SHP77 treated with DMSO at 0.1 percent for 48 hours (cell line): ENCODE data around the gene PANX2.
"Not testable (repeated sequence)": the region's sequence is repeated elsewhere in the genome, so short reads cannot be mapped to it uniquely, and the experiment has no call there.

Experiments used
- DNase-seq: peaks from one replicate; lab custom pipeline; 2025; lab: John Stamatoyannopoulos, UW

Gene PANX2

DNA sequence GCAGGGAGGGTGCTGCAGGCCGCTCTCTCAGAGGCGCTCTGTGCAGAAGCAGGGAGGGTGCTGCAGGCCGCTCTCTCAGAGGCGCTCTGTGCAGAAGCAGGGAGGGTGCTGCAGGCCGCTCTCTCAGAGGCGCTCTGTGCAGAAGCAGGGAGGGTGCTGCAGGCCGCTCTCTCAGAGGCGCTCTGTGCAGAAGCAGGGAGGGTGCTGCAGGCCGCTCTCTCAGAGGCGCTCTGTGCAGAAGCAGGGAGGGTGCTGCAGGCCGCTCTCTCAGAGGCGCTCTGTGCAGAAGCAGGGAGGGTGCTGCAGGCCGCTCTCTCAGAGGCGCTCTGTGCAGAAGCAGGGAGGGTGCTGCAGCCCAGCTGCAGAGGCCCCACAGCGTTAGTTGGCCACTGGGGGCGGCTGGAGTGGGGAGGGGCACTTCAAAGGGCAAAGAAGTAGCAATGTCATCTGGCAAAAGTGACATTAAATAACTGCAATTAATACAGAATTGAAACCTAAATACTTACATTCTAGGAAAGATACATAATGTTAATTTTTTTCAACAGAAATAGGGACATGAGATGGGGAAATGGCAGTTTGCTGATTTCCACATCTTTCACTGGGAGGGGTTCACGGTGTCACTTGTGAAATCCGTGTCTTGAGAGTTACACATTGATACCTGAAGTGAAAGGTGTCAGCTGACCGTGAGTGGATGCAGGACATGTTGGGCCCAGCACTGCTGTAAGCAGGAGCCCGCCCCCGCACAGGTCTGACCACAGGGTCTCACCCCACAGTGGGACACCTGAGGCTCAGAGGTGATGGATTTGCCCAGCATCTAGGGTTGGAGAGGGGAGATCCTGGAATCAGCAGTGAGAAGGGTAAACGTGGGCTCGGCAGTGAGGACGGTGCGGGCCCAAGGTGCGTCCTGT is 23.0 kb upstream of the PANX2 start:
- DNase-seq, result not testable (repeated sequence)

DNA sequence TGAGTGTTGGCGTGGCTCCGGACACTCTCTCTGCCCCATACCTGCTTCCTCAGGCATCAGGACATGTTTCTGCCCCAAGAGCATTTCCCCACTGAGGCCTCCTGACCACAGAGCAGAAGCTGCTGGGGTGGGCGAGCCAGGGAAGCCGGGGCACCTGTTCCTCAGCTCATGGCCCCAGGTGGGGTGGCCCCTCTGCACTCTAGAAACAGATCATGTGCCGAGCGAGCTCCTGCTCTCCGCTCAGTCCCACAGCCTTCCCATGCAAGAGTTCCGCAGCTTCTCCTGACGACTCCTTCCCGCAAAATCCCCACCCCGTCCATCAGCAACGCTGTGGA is 22.4 kb upstream of the PANX2 start:
- no peak for DNase-seq

DNA sequence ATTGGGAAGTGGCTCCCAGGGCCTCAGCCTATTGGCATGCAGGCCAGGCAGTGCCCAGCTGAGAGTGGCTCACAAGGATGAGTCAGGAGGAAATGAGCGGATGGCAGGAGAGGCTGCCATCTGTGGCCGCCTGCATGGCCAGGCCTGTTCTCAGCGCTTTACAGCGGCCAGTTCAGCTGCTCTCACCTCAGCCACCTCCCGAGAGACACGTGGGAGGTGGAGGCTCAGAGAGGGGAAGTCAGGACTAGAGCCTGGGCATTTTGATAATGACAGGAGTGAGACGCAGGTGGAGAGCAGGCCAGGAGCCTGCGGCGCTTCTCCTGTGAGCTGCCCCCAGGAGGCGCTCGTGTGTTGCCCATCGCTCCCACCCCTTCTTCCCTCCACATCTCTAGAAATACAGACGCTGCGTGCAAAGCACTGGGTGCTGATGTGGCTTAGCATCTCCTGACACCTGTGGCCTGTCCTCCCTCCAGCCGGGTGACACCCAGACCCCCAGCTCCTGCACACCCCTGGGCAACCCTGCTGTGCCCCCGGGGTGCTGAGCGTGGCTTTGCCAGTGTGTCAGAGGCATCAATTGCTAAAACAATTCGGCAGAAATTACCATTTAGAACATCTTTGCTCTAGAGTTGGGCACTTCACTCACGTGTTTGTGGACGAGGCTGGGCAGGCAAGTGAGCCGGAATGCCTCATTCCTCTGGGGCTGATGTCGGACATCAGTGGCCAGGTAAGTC is 21.4 kb upstream of the PANX2 start:
- DNase-seq, result peak; percentile 82

DNA sequence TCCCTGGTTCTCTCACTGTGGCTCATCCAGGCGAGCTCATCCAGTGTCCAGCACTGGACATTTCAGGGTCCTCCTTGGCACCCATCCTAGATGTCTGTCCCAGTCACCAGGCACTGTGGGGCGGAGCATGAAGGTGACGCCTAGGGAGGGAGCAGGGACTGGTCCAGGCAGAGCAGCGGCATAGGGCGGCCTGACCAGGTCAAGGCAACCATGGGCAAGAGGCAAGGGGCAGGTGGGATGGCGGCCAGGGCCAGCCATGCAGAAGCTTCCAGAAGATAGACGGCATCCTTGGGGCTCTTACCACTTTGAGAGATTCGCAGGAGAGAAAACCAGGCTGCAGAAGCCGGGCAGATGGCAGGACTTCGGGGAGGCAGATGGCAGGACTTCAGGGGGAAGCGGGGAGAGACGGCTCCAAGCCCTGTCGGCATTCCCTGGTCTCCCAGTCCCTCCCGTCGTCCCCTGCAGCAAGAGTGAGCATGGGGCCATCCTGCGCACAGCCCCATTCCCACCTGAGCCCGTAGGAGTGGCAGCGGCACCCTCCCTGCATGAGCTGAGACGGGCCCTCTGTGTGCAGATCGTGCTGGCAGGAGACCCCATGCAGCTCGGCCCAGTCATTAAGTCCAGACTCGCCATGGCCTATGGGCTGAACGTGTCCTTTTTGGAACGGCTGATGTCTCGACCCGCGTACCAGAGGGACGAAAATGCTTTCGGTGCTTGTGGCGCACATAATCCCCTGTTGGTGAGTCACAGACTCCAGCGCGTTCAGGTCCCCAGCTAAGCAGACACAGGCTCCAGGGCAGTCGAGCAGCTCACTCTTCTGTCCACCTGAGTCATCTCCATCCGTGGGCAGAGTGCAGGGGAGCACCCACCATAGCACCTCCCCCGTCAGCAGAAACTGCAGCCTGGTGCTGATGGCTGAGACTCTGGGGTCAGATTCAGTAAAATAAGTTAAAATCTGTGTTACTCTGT is 20.1 kb upstream of the PANX2 start:
- no peak for DNase-seq

DNA sequence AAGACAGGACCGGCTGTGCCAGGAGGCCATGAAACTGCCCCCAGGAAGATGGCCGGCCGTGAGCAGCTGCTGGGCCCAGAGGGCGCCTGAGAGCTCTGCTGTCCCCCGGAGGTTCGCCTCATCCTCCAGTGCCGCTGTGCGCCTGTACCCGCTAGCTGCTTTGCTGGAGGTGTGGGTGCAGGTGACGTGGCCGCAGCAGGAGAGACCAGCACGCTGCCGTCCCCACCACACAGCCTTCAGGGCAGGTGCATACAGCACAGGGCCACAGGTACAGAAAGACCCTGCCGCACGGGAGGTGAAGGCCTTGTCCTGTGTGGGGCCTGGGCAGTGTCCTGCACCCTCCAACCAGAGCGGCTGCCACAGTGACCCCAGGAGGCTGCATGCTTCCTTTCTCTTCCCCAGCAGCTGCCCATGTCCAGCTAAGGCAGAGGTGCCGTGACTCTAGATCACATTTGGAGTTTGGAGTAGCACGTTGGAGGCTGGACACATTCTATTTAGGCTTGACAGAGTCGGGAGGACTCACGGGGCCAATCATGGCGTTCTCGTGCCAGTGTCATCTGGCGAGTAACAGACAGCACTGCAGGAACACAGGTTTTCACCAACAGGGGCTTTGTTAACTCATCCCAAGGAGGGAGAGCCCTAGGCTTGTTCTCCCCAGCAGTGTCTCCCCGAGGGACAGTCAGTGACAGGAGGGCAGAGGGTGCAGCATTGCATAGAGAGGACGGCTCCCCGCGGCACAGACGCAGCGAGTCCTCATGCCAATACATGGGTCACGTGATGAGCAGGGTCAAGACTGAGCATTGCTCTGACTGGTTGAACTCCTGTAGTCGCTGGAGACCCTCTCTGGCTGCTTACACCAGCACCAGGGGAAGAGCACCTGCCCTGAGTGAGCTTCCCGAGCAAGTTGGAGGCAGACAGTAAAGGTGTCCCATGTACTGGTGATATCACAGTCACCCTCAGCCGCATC is 18.7 kb upstream of the PANX2 start:
- no peak for DNase-seq

DNA sequence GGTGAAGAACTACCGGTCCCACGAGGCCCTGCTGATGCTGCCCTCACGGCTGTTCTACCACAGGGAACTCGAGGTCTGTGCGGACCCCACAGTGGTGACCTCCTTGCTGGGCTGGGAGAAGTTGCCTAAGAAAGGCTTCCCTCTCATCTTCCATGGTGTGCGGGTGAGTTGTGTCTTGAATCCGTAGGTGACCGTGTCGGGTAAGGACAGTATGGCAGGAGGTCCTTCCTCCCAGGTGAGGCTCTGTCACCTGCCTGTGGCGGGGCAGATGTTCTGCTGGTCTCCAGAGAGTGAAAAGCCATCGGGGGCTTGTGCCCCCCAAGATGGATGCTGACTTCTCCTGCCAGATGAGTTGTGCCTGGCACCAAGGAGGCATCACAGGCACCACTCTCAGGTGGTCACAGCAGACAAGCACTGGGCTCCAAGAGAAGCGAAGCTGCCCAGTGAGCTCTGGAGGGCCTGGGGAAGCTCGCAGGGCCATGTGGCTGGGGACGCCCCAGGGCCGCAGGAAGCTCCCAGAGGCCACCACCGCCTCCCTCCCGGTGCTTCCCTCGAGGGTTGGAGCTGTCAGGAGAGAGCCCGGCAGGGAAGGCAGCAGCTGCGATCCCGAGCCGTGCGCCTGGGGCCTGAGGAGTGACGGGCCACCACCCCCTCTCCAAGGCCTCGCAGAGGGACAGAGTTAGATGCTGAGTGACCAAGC is 17.3 kb upstream of the PANX2 start:
- no peak for DNase-seq

DNA sequence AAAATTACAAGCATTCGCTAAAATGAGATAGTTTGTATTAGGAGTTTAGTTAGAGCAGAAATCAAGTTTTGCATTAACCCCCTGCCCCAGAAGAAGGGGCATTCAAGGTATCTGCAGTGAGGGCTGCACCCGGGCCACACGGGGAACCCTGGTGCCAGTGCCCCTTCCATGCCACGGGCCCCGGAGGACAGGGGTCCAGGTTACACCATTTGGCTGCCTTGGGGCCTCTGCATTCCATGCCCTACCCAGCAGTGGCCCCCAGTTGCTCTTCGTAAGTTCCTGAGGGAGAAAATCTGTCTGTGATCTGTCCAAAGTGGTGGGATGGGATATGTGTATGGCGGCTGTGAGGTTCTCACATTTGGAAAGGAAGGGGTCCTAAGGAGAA is 16.8 kb upstream of the PANX2 start:
- no peak for DNase-seq

DNA sequence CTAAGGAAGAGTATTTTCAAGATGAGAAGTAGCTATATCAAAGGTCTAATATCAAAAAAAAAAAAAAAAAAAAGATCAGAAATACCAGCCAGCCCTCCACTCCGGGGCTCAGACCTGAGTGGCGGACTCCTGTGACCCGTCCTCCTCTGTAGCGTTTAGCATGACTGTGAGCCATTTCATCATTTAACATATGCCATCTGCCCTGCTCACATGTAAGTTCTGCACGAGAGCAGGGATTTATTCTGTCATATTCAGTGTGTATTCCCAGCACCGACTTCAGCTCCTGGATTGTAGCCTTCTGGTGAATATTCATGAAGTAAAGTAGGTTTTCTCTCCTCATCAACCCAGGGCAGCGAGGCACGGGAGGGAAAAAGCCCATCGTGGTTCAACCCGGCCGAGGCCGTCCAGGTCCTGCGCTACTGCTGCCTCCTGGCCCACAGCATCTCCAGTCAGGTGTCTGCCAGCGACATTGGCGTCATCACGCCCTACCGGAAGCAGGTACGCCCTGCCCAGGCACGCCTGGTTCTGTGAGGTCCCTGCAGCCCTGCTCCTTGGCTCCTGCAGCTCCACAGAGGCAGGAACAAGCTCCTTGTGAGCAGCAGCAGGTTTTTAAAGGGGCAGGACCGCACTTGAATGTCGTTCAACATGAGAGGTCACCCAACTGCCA is 12.7 kb upstream of the PANX2 start:
- no peak for DNase-seq

DNA sequence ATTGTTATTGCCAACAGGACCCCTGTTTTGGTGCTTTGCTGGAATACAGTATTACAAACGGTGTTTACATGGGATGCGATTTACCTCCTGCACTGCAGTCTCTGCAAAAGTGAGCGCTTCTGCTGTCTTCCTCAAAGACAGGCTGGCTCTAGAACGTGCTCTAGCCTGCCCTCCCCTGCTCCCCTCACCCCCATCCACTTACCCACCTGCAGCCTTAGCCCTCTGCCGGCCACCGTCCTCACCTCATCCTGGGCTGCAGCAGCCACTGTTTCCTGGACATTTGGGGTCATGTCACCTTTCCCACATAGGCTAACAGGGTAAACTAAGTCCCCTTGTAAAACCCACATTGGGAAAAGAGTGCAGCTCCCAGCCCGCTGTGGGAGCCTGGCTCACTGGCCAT is 9.6 kb upstream of the PANX2 start:
- no peak for DNase-seq

DNA sequence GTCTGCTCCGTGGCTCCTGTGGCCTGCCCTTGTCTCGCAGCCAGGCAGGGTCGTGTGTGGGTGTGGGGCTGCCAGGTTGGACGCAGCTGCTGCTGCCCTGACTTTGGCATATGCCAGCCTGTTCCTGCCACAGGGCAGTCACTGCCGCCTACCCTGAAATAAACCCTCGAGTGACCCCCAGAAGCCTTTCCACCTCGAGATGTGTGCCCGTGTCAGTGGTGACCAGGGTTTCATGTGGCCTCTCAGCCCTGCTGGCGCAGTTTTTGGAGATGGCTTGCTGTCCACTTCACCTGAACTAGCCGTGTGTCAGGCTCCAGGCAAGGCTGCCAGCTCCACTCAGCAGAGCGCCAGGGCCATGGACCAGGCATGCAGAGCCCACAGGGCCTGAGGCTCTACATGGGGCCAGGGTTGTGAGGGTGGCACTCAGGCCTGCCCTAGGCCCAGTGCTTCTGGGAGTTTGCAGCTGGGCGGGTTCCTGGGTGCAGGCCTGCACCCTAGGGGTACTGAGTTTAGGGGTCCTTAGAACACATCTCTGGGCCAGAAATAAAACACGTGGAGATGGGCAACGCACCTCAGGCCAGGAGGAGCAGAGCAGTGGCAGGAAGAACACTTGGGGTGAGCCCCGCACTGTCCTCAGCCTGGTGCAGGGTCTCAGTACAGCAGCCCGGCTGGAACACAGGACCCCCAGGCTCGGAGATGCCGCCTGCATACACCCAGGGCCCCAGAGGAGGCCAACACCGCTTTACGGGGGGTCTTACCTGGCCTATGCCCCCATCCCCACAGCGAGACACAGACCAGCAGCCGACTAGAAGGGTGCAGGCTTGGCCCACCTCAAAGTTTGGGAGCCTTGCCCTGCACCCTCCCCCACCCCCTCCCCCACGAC is 8.8 kb upstream of the PANX2 start:
- DNase-seq, result no peak

DNA sequence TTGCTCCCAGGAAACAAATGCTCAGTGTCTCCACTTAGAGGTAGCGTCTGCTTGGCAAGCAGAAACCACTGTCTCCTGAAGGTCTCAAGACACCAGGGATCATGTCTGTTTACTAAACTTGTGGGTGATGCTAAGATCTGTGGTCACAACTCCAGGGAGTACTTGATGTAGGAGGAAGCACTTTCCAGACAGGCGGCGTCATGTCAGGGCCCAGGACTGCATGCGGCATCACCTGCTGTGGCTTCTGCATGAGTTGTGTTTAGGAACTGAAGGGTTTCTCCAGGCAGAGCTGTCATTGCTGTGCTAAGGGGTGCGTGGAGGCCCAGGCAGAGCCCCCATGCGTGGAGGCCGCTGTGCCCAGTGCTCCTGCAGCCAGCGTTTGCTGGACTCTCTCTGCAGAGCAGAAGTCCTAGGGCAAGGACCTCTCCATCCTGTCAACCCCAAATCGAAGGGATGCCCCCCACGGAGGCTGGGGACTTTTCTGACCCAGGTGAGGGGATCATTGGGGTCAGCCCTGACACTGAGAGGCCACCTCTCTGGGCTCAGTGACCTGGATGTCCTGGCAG is 8.1 kb upstream of the PANX2 start:
- DNase-seq, result no peak

DNA sequence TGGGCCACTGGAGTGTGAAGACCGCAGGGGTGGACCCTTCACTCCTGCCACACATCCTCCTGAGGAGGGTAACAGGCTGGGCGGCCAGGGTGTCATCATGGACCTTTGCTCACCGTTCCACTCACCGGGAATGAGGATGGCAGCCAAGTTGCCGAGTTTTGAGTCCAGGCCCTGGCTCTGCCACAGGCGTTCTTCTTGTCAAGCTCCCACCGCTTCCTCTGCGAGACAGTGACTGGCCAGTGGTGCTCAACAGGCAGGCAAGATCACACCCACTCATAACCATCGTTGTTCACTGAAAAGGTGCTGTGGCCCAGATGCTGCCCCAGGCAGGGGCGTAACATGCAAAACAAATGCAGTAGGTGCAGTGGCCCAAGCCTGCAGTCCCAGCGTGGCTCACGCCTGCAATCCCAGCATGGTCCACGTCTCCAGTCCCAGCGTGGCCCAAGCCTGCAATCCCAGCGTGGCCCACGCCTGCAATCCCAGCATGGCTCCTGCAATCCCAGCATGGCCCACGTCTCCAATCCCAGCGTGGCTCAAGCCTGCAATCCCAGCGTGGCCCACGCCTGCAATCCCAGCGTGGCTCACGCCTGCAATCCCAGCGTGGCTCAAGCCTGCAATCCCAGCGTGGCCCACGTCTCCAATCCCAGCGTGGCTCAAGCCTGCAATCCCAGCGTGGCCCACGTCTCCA is 5.0 kb upstream of the PANX2 start:
- DNase-seq, result no peak

DNA sequence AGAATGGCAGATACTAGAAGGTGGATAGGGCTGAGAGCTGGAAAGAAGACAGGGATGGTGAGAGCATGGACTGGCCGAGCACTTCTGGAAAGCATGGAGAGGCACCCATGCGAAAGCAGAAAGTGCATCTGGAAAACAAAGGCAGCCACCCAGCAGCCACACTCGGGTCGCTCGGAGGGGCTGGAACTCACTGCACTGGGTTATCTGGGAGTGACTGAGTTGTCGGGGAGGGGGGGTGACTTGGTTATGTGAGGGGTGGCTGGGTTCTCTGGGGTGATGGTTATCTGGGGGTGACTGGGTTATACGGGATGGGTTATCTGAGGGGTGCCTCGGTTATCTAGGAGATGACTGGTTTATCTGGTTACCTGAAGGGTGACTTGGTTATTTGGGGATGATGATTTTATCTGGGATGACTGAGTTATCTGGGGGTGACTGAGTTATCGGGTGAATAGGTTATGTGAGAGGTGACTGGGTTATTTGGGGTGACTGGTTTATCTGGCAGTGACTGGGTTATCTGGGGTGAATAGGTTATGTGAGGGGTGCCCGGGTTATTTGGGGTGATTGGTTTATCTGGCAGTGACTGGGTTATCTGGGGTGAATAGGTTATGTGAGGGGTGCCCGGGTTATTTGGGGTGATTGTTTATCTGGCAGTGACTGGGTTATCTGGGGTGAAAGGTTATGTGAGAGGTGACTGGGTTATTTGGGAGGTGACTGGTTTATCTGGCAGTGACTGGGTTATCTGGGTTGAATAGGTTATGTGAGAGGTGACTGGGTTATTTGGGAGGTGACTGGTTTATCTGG is 2.6 kb upstream of the PANX2 start:
- no peak for DNase-seq

DNA sequence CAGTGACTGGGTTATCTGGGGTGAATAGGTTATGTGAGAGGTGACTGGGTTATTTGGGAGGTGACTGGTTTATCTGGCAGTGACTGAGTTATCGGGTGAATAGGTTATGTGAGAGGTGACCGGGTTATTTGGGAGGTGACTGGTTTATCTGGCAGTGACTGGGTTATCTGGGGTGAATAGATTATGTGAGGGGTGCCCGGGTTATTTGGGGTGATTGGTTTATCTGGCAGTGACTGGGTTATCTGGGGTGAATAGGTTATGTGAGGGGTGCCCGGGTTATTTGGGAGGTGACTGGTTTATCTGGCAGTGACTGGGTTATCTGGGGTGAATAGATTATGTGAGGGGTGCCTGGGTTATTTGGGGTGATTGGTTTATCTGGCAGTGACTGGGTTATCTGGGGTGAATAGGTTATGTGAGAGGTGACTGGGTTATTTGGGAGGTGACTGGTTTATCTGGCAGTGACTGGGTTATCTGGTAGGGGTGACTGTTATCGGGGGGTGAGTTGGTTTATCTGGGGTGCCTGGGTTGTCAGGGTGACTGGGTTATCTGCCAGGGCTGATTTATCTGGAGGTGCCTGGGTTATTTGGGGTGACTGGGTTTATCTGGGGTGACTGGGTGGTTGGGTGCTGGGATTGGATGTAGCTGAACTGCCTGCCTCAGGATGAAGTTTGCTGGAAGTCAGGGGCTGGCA is 1.9 kb upstream of the PANX2 start:
- DNase-seq, result not testable (repeated sequence)

DNA sequence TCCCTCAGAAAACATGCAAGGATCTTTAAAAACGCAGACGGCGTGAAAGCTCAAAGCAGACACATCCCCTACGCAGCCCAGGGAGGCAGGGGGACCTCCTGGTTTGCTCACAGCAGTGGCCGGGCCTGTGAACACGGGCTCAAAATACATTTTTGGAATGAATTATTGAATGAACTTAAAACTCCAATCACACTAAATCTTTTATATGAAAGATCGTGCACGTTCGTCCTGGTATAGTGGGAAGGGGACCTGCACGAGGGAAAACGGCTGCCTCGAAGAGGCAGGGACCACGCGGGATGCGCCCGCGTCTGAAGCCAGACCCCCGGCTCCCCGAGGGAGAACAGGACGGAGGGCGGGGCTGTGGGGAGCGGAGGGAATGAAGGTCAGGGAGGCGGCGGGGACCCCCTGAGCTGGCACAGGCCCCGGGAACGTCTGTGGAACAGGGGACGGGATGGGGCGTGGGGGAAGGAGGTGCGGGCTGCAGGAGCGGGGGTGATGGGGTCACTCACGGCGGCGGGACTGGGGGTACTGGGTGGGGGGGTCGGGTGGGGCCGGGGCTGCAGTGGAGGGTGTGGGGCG is 1.3 kb upstream of the PANX2 start:
- no peak for DNase-seq

DNA sequence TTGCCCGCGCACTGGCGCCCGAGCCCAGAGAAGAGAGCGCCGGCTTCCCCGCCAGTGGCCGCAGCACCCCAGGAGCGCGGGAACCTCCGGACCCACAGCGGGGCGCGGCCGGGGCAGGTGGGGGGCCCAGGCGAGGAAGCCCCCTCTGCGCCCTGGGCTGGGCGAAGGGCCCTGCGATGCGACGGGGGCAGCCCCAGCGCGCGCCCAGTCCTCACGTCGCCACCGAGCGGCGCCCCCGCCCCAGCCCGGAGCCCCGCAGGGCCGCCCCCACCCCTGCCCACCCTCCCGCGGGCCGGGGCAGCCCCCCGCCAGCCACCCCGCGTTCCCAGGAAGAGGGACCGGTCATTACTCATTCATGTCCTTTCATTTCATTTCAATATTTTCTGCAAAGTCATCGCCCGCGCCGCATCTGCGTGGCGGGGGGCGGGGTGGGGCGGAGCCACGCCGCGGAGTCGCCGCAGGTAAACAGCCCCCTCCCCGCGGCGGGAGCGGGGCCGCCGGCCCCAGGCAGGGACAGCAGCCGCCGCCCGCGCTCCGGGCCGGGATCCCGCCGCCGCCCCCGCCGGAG is 673 bp upstream of the PANX2 start:
- peak; percentile 15 for DNase-seq
